ENCODE measurements around the gene GALNS.

GRCh38 chr16:88816736-88817535, 39.8 kb downstream of the GALNS start:
- TF ChIP-seq CTCF (IDR thresholded peaks at IDR 0.05; ENCODE audit: poor library complexity, severe bottlenecking) (no peak), EZH2 (IDR thresholded peaks at IDR 0.05; ENCODE audit: borderline replicate concordance, insufficient read depth, low read length, poor library complexity, severe bottlenecking) (no peak), RAD21 (conservative IDR thresholded peaks at IDR 0.05) (no peak), EP300 (conservative IDR thresholded peaks at IDR 0.05; ENCODE audit: poor library complexity, severe bottlenecking) (no peak), POLR2AphosphoS5 (IDR thresholded peaks at IDR 0.05) (no peak), SMC3 (conservative IDR thresholded peaks at IDR 0.05; ENCODE audit: poor library complexity) (no peak), TAF1 (IDR thresholded peaks at IDR 0.05; ENCODE audit: low read depth) (no peak)
- TF ChIP-seq, protein P1, sequence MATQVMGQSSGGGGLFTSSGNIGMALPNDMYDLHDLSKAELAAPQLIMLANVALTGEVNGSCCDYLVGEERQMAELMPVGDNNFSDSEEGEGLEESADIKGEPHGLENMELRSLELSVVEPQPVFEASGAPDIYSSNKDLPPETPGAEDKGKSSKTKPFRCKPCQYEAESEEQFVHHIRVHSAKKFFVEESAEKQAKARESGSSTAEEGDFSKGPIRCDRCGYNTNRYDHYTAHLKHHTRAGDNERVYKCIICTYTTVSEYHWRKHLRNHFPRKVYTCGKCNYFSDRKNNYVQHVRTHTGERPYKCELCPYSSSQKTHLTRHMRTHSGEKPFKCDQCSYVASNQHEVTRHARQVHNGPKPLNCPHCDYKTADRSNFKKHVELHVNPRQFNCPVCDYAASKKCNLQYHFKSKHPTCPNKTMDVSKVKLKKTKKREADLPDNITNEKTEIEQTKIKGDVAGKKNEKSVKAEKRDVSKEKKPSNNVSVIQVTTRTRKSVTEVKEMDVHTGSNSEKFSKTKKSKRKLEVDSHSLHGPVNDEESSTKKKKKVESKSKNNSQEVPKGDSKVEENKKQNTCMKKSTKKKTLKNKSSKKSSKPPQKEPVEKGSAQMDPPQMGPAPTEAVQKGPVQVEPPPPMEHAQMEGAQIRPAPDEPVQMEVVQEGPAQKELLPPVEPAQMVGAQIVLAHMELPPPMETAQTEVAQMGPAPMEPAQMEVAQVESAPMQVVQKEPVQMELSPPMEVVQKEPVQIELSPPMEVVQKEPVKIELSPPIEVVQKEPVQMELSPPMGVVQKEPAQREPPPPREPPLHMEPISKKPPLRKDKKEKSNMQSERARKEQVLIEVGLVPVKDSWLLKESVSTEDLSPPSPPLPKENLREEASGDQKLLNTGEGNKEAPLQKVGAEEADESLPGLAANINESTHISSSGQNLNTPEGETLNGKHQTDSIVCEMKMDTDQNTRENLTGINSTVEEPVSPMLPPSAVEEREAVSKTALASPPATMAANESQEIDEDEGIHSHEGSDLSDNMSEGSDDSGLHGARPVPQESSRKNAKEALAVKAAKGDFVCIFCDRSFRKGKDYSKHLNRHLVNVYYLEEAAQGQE (IDR thresholded peaks at IDR 0.05; ENCODE audit: borderline replicate concordance), result no peak
